Uterus (tissue), 2 donors: ENCODE measurements around the gene P2RY8.
"Not testable (repeated sequence)": the region's sequence is repeated elsewhere in the genome, so short reads cannot be mapped to it uniquely, and the experiment has no call there.

Source experiments
- CTCF ChIP-seq, 4 experiments: fragments of 200-600 bp in 2 of 4; fragments of 450-650 bp in 2 of 4; sonication (generic) in 2 of 4; IDR thresholded peaks; one replicate each; pipeline ENCODE4 v1.5.1; 2016 to 2019; ENCODE audit warnings: antibody characterized with exemption in 4 of 4, mild to moderate bottlenecking in 2 of 4, moderate library complexity in 1 of 4
- POLR2A ChIP-seq, 2 donors: fragments of 450-650 bp; IDR thresholded peaks; one replicate each; pipeline ENCODE4 v1.6.1; 2016; ENCODE audit warnings: antibody characterized with exemption in 2 of 2, mild to moderate bottlenecking in 1 of 2, moderate library complexity in 1 of 2

- TF ChIP-seq CTCF, POLR2A (IDR thresholded peaks at IDR 0.05): not testable (repeated sequence)
Measured at GRCh38 chrX:1490723-1491122, 46.3 kb downstream of the P2RY8 start.
